K562 (cell line): Measurements from ENCODE around the gene CDADC1. TPM values are rescaled to one million over a fixed set of nuclear protein-coding genes. Genes with fewer than 3 reads are reported as not detected.

Experiments used
- CBX5 ChIP-seq: IDR thresholded peaks from 2 replicates; pipeline ENCODE4 v1.6.1; 2014; ENCODE audit warnings: low read depth, borderline replicate concordance
- CUX1 ChIP-seq: fragments of 200-800 bp; sonication (Bioruptor generic); IDR thresholded peaks from 2 replicates; pipeline ENCODE4 v1.6.1; 2016; ENCODE audit warnings: missing genetic modification characterization, missing compliant biosample characterization
- HDGF ChIP-seq: fragments of 450-650 bp; IDR thresholded peaks from 2 replicates; pipeline ENCODE4 v1.6.1; 2016
- MAZ ChIP-seq, 2 experiments: fragments of 450-650 bp in 1 of 2; sonication (generic) in 1 of 2; formaldehyde crosslinking; IDR thresholded peaks in 1 of 2; conservative IDR thresholded peaks in 1 of 2; 2 replicates each; pipeline versions ENCODE4 v1.4.0 to v1.5.0; 2020; ENCODE audit warnings: mild to moderate bottlenecking in 1 of 2, missing genetic modification reagents in 1 of 2
- MTA3 ChIP-seq: fragments of 450-650 bp; formaldehyde crosslinking; IDR thresholded peaks from 2 replicates; pipeline ENCODE4 v1.6.1; 2017; ENCODE audit warnings: mild to moderate bottlenecking, borderline replicate concordance
- NFRKB ChIP-seq: fragments of 450-650 bp; IDR thresholded peaks from 2 replicates; pipeline ENCODE4 v1.6.1; 2016; ENCODE audit warnings: low read depth
- POLR2B ChIP-seq: fragments of 450-650 bp; IDR thresholded peaks from 2 replicates; pipeline ENCODE4 v1.6.1; 2018; ENCODE audit warnings: low read depth; ENCODE audit not compliant: partially characterized antibody
- RBBP5 ChIP-seq: fragments of 200-600 bp; sonication (generic); IDR thresholded peaks from 2 replicates; pipeline ENCODE4 v1.6.1; 2012; ENCODE audit warnings: borderline replicate concordance, mild to moderate bottlenecking, low read length, control low read depth, inconsistent platforms; ENCODE audit not compliant: insufficient read depth, poor library complexity, severe bottlenecking
- RBM34 ChIP-seq: fragments of 200-400 bp; formaldehyde crosslinking; IDR thresholded peaks from 2 replicates; pipeline ENCODE4 v1.6.1; 2018; ENCODE audit warnings: low read length, borderline replicate concordance; ENCODE audit not compliant: insufficient read depth
- SAFB2 ChIP-seq: fragments of 200-400 bp; formaldehyde crosslinking; IDR thresholded peaks from 2 replicates; pipeline ENCODE4 v1.6.1; 2018; ENCODE audit warnings: borderline replicate concordance, low read length, low read depth, moderate library complexity; ENCODE audit not compliant: severe bottlenecking
- SAP30 ChIP-seq: fragments of 200-600 bp; sonication (generic); IDR thresholded peaks from 2 replicates; pipeline ENCODE4 v1.6.1; 2012; ENCODE audit warnings: borderline replicate concordance, low read depth, mild to moderate bottlenecking, moderate library complexity, low read length, control low read depth, inconsistent platforms; ENCODE audit not compliant: insufficient read depth, poor library complexity, severe bottlenecking
- SIN3B ChIP-seq: fragments of 450-650 bp; IDR thresholded peaks from 2 replicates; pipeline ENCODE4 v1.6.1; 2017; ENCODE audit warnings: low read depth, mild to moderate bottlenecking, moderate library complexity
- SMAD2 ChIP-seq: fragments of 150-350 bp; IDR thresholded peaks from 2 replicates; pipeline ENCODE4 v1.6.1; 2014; ENCODE audit warnings: low read depth, mild to moderate bottlenecking, low read length
- TBL1XR1 ChIP-seq, 2 experiments: IDR thresholded peaks; 2 replicates each; pipeline ENCODE4 v1.6.1; 2012; ENCODE audit warnings: improper control_type of control experiment in 2 of 2, low read length in 2 of 2, mild to moderate bottlenecking in 1 of 2
- THRAP3 ChIP-seq: fragments of 450-650 bp; IDR thresholded peaks from 2 replicates; pipeline ENCODE4 v1.6.1; 2016; ENCODE audit warnings: mild to moderate bottlenecking, inconsistent platforms, borderline replicate concordance
- ZKSCAN8 ChIP-seq: fragments of 200-800 bp; sonication (Bioruptor generic); IDR thresholded peaks from 2 replicates; pipeline ENCODE4 v1.6.1; 2016; ENCODE audit warnings: missing genetic modification characterization, missing compliant biosample characterization
- polyA plus RNA-seq, 8 experiments: library from polyadenylated mRNA; depleted of rRNA in 4 of 8; stranded (reverse) in 5 of 8; unstranded in 3 of 8; fragments of >200 nt; fragmentation: Nextera tagmentation in 2 of 8; fragmentation: Illumina TruSeq in 1 of 8; extraction: Ambion mirVana in 2 of 8; extraction: Trizol in 1 of 8; gene quantifications; 2 replicates each; pipeline versions ENCODE4 v1.2.1 to v1.2.3, GENCODE V29; 2011 to 2014; ENCODE audit warnings: inconsistent platforms in 1 of 8, missing spikeins in 1 of 8
- total RNA-seq, 7 experiments: library from RNA; depleted of rRNA in 6 of 7; stranded (reverse); fragments of >200 nt in 6 of 7; fragmentation: Illumina TruSeq in 2 of 7; extraction: Trizol in 2 of 7; gene quantifications; 2 replicates each; pipeline versions ENCODE4 v1.2.1 to v1.2.3, GENCODE V29; 2011 to 2021; ENCODE audit warnings: low replicate concordance in 1 of 7
- TF ChIP-seq, protein P1 (sequence below), 2 experiments: IDR thresholded peaks; 2 replicates each; pipeline ENCODE4 v1.6.1; 2011; ENCODE audit warnings: borderline replicate concordance in 1 of 2, control low read depth in 1 of 2, low read depth in 1 of 2, low read length in 1 of 2, mild to moderate bottlenecking in 1 of 2, mixed read lengths in 1 of 2, moderate library complexity in 1 of 2; ENCODE audit not compliant: insufficient read depth in 1 of 2, insufficient read length in 1 of 2, poor library complexity in 1 of 2, severe bottlenecking in 1 of 2; ENCODE audit errors: extremely low read depth in 1 of 2
- TF ChIP-seq, protein P2 (sequence below): fragments of 450-650 bp; formaldehyde crosslinking; conservative IDR thresholded peaks from 2 replicates; pipeline ENCODE4 v1.4.0; 2022; ENCODE audit warnings: mild to moderate bottlenecking, missing genetic modification characterization

CDADC1 gene
- total and polyA plus RNA-seq, 9 of the 15 experiments (the other 6 are each of a cell fraction or from before 2014, with no cell fraction given): 4.1 to 11.8 (median 6.3) TPM

GRCh38 chr13:49247643-49248621 is at the start of gene CDADC1 (continued):
- no peak for TF ChIP-seq CUX1 (CRISPR knock-in tag)
- TF ChIP-seq, protein P1, sequence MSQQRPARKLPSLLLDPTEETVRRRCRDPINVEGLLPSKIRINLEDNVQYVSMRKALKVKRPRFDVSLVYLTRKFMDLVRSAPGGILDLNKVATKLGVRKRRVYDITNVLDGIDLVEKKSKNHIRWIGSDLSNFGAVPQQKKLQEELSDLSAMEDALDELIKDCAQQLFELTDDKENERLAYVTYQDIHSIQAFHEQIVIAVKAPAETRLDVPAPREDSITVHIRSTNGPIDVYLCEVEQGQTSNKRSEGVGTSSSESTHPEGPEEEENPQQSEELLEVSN (IDR thresholded peaks at IDR 0.05; ENCODE audit: borderline replicate concordance in 1 of 2, extremely low read depth in 1 of 2, insufficient read depth in 1 of 2, insufficient read length in 1 of 2, low read depth in 1 of 2, low read length in 1 of 2, poor library complexity in 1 of 2, severe bottlenecking in 1 of 2): no peak
- no peak for TF ChIP-seq CBX5
- peak in 1 of 2 experiments; percentile 69; a peak in 1 of 4 replicates for TF ChIP-seq TBL1XR1 (IDR thresholded peaks at IDR 0.05; ENCODE audit: low read length in 2 of 2)
- 0 out of 2 replicates have a peak, but pooled peaks have one; percentile 26 for TF ChIP-seq MTA3
- no peak for TF ChIP-seq SMAD2
- peak; percentile 72; the same call in 1 of the 2 replicates for TF ChIP-seq SIN3B
- TF ChIP-seq HDGF: no peak
- peak; percentile 82 for TF ChIP-seq SAP30
- TF ChIP-seq SAFB2: no peak
- 0 out of 2 replicates have a peak, but pooled peaks have one; percentile 4 for TF ChIP-seq NFRKB
- TF ChIP-seq ZKSCAN8: no peak
- TF ChIP-seq, protein P2, sequence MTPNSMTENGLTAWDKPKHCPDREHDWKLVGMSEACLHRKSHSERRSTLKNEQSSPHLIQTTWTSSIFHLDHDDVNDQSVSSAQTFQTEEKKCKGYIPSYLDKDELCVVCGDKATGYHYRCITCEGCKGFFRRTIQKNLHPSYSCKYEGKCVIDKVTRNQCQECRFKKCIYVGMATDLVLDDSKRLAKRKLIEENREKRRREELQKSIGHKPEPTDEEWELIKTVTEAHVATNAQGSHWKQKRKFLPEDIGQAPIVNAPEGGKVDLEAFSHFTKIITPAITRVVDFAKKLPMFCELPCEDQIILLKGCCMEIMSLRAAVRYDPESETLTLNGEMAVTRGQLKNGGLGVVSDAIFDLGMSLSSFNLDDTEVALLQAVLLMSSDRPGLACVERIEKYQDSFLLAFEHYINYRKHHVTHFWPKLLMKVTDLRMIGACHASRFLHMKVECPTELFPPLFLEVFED: no peak
- TF ChIP-seq RBBP5: peak; percentile 81
- TF ChIP-seq POLR2B: peak; percentile 80
- no peak for TF ChIP-seq RBM34
- no peak for TF ChIP-seq THRAP3
- TF ChIP-seq MAZ (CRISPR knock-in tag; conservative IDR thresholded peaks at IDR 0.05 in 1 of 2, IDR thresholded peaks at IDR 0.05 in 1 of 2): peak; percentile 70 to 85
